ENCODE measurements around the gene WNT6.
A peak's percentile ranks its signal among the peaks of the same experiment; 100 is the strongest.

WNT6 gene

GRCh38 chr2:218895759-218896500 lies 36.3 kb downstream of the WNT6 start:
- DNase-seq, result no peak

GRCh38 chr2:218896501-218897393 lies 37.1 kb downstream of the WNT6 start:
- Histone ChIP-seq H3K4me2 (ENCODE audit: low read depth, low read length) (peak overlapping the region; percentile 88), H3F3A (ENCODE audit: insufficient read depth, low read length) (peaks cover 41% of the 10 kb centered on the region), H3K9me3 (replicated peaks; ENCODE audit: insufficient read depth, low read length) (no peaks in the 10 kb centered on the region), H3K4me3 (ENCODE audit: low read length) (peak overlapping the region; percentile 59), H3K79me2 (ENCODE audit: low read length) (peaks cover 20% of the 10 kb centered on the region), H3K27me3 (replicated peaks; ENCODE audit: insufficient read depth, low read length) (no peaks in the 10 kb centered on the region), H3K9me2 (replicated peaks; ENCODE audit: insufficient read depth, low read length) (no peaks in the 10 kb centered on the region), H3K9ac (ENCODE audit: low read length) (peak overlapping the region; percentile 94), H3K36me3 (replicated peaks; ENCODE audit: insufficient read depth, low read length) (no peaks in the 10 kb centered on the region), H3K4me1 (ENCODE audit: low read length) (peaks cover 58% of the 10 kb centered on the region), H3K27ac (ENCODE audit: low read length) (peak overlapping the region; percentile 98), H4K20me1 (ENCODE audit: insufficient read depth, low read length) (no peaks in the 10 kb centered on the region), H2AFZ (ENCODE audit: low read length) (peak overlapping the region; percentile 44)
- TF ChIP-seq EZH2 (optimal IDR thresholded peaks at IDR 0.05; ENCODE audit: low read depth, low read length) (no peak), EZH2phosphoT487 (IDR thresholded peaks at IDR 0.05; ENCODE audit: low read length) (no peak), CTCF (IDR thresholded peaks at IDR 0.05; ENCODE audit: low read length) (no peak)
- DNase-seq, result peak; percentile 97

More at GRCh38 chr2:218895759-218896500, 36.3 kb downstream of the WNT6 start:
- no peaks in the 10 kb centered on the region for H3K9me2 ChIP-seq (replicated peaks; ENCODE audit: insufficient read depth, low read length)
- peaks cover 20% of the 10 kb centered on the region for H3K79me2 ChIP-seq (ENCODE audit: low read length)
- no peak overlapping the region for H2AFZ ChIP-seq (ENCODE audit: low read length)
- H3F3A ChIP-seq (ENCODE audit: insufficient read depth, low read length), result peaks cover 46% of the 10 kb centered on the region
- H4K20me1 ChIP-seq (ENCODE audit: insufficient read depth, low read length), result no peaks in the 10 kb centered on the region
- H3K36me3 ChIP-seq (replicated peaks; ENCODE audit: insufficient read depth, low read length), result no peaks in the 10 kb centered on the region
- H3K4me1 ChIP-seq (ENCODE audit: low read length), result peaks cover 66% of the 10 kb centered on the region
- no peaks in the 10 kb centered on the region for H3K9me3 ChIP-seq (replicated peaks; ENCODE audit: insufficient read depth, low read length)
- H3K9ac ChIP-seq (ENCODE audit: low read length), result peak overlapping the region; percentile 94
- peak overlapping the region; percentile 98 for H3K27ac ChIP-seq (ENCODE audit: low read length)
- no peak overlapping the region for H3K4me3 ChIP-seq (ENCODE audit: low read length)
- TF ChIP-seq CTCF (IDR thresholded peaks at IDR 0.05; ENCODE audit: low read length), result no peak
- TF ChIP-seq EZH2 (optimal IDR thresholded peaks at IDR 0.05; ENCODE audit: low read depth, low read length), result no peak
- no peak for TF ChIP-seq EZH2phosphoT487 (IDR thresholded peaks at IDR 0.05; ENCODE audit: low read length)
- no peaks in the 10 kb centered on the region for H3K27me3 ChIP-seq (replicated peaks; ENCODE audit: insufficient read depth, low read length)
- H3K4me2 ChIP-seq (ENCODE audit: low read depth, low read length), result peak overlapping the region; percentile 88

GRCh38 chr2:218897394-218898108 lies 37.9 kb downstream of the WNT6 start:
- H3K4me1 ChIP-seq (ENCODE audit: low read length), result peaks cover 50% of the 10 kb centered on the region
- no peaks in the 10 kb centered on the region for H3K27me3 ChIP-seq (replicated peaks; ENCODE audit: insufficient read depth, low read length)
- H3F3A ChIP-seq (ENCODE audit: insufficient read depth, low read length), result peaks cover 38% of the 10 kb centered on the region
- H3K27ac ChIP-seq (ENCODE audit: low read length), result peak overlapping the region; percentile 98
- H4K20me1 ChIP-seq (ENCODE audit: insufficient read depth, low read length), result no peaks in the 10 kb centered on the region
- no peaks in the 10 kb centered on the region for H3K9me3 ChIP-seq (replicated peaks; ENCODE audit: insufficient read depth, low read length)
- H3K36me3 ChIP-seq (replicated peaks; ENCODE audit: insufficient read depth, low read length), result no peaks in the 10 kb centered on the region
- TF ChIP-seq CTCF (IDR thresholded peaks at IDR 0.05; ENCODE audit: low read length) (no peak), EZH2 (optimal IDR thresholded peaks at IDR 0.05; ENCODE audit: low read depth, low read length) (no peak)
- peak overlapping the region; percentile 59 for H3K4me3 ChIP-seq (ENCODE audit: low read length)
- DNase-seq, result peak; percentile 27
- H2AFZ ChIP-seq (ENCODE audit: low read length), result peak overlapping the region; percentile 44
- peak overlapping the region; percentile 88 for H3K4me2 ChIP-seq (ENCODE audit: low read depth, low read length)
- peak overlapping the region; percentile 94 for H3K9ac ChIP-seq (ENCODE audit: low read length)
- no peaks in the 10 kb centered on the region for H3K9me2 ChIP-seq (replicated peaks; ENCODE audit: insufficient read depth, low read length)
- H3K79me2 ChIP-seq (ENCODE audit: low read length), result peaks cover 20% of the 10 kb centered on the region
